Gastroesophageal sphincter (tissue), 4 donors: ENCODE results near the gene PBX1. TPM values are rescaled to one million over a fixed set of nuclear protein-coding genes. Genes with fewer than 3 reads are reported as not detected.

Experiments used
- ATAC-seq: fragments of 150-250 bp; one replicate; pipeline ENCODE4 v1.9.1; 2016; ENCODE audit warnings: mild to moderate bottlenecking, moderate library complexity
- H3K27ac ChIP-seq, 4 donors: fragments of 200-600 bp; sonication (generic) in 3 of 4; 1 replicate in 3 of 4; 2 replicates in 1 of 4; pipeline ENCODE4 v1.5.1; 2016 to 2019
- H3K27me3 ChIP-seq: fragments of 200-600 bp; sonication (generic); one replicate; pipeline ENCODE4 v1.5.1; 2019
- H3K36me3 ChIP-seq, 2 donors: fragments of 200-600 bp; sonication (generic); one replicate each; pipeline ENCODE4 v1.5.1; 2019; ENCODE audit warnings: control low read depth in 1 of 2
- H3K4me1 ChIP-seq, 3 donors: fragments of 200-600 bp; sonication (generic); 1 replicate in 2 of 3; 2 replicates in 1 of 3; pipeline ENCODE4 v1.5.1; 2016 to 2019; ENCODE audit warnings: control low read depth in 2 of 3
- H3K4me3 ChIP-seq, 2 donors: fragments of 200-600 bp; sonication (generic); one replicate each; pipeline ENCODE4 v1.5.1; 2019; ENCODE audit warnings: mild to moderate bottlenecking in 1 of 2, moderate library complexity in 1 of 2
- H3K9me3 ChIP-seq, 3 donors: fragments of 200-600 bp; sonication (generic); one replicate each; pipeline ENCODE4 v1.5.1; 2017 to 2019; ENCODE audit warnings: control low read depth in 2 of 3
- CTCF ChIP-seq, 4 experiments: fragments of 200-600 bp in 2 of 4; fragments of 450-650 bp in 2 of 4; sonication (generic) in 1 of 4; IDR thresholded peaks; one replicate each; pipeline ENCODE4 v1.5.1; 2017 to 2019; ENCODE audit warnings: antibody characterized with exemption in 4 of 4, mild to moderate bottlenecking in 2 of 4, moderate library complexity in 2 of 4
- EP300 ChIP-seq: sonication (generic); formaldehyde crosslinking; IDR thresholded peaks from one replicate; pipeline ENCODE4 v1.6.1; 2017; ENCODE audit warnings: antibody characterized with exemption, mild to moderate bottlenecking
- POLR2A ChIP-seq, 2 donors: fragments of 450-650 bp; IDR thresholded peaks; one replicate each; pipeline ENCODE4 v1.6.1; 2017; ENCODE audit warnings: antibody characterized with exemption in 2 of 2, mild to moderate bottlenecking in 2 of 2, moderate library complexity in 1 of 2
- POLR2AphosphoS5 ChIP-seq: sonication (generic); formaldehyde crosslinking; IDR thresholded peaks from one replicate; pipeline ENCODE4 v1.6.1; 2017; ENCODE audit warnings: antibody characterized with exemption
- whole genome bisulfite sequencing, 2 donors: methylation state at CpG; one replicate each; pipeline ENCODE4 v1.1.5; 2018; ENCODE audit warnings: low coverage in 1 of 2; 5-methylcytosine and 5-hydroxymethylcytosine counted together
- total RNA-seq, 4 donors: library from RNA; depleted of rRNA; stranded (reverse); fragments of >200 nt; gene quantifications; one replicate each; pipeline ENCODE4 v1.1.0, GENCODE V29; 2016

PBX1 gene
- total RNA-seq, 4 donors from 2014 or later, result 75.8 to 177 (median 140) TPM

GRCh38 chr1:164662462-164662861, 103.5 kb downstream of the PBX1 start:
- H3K4me1 ChIP-seq, result peaks cover 6 to 96% (median 8%) of the 10 kb centered on the region in 3 donors
- H3K9me3 ChIP-seq, result no peaks in the 10 kb centered on the region
- no peak overlapping the region for H3K27ac ChIP-seq
- ATAC-seq, result no peak
- H3K4me3 ChIP-seq, result no peak overlapping the region
- 75 to 76% methylated on average over 2 to 3 of the region's 5 CpGs for WGBS, 2 donors
- TF ChIP-seq POLR2AphosphoS5, result no peak
- no peak for TF ChIP-seq CTCF (IDR thresholded peaks at IDR 0.05)
- TF ChIP-seq POLR2A (IDR thresholded peaks at IDR 0.05), result no peak
- TF ChIP-seq EP300, result no peak
- H3K36me3 ChIP-seq, result no peaks in the 10 kb centered on the region
- H3K27me3 ChIP-seq, result no peaks in the 10 kb centered on the region

- Histone ChIP-seq H3K36me3 (no peaks in the 10 kb centered on the region), H3K4me3 (no peak overlapping the region), H3K9me3 (no peaks in the 10 kb centered on the region), H3K4me1 (peaks cover 6 to 96% (median 8%) of the 10 kb centered on the region in 3 donors), H3K27me3 (no peaks in the 10 kb centered on the region), H3K27ac (no peak overlapping the region)
- no peak for ATAC-seq
- WGBS, 2 donors, result 92 to 100% methylated on average over 1 of the region's 1 CpG
- TF ChIP-seq EP300 (no peak), CTCF (IDR thresholded peaks at IDR 0.05) (no peak), POLR2AphosphoS5 (no peak)
Measured at GRCh38 chr1:164662955-164663354, 104.0 kb downstream of the PBX1 start.

GRCh38 chr1:164664127-164664526, 105.1 kb downstream of the PBX1 start:
- H3K27me3 ChIP-seq, result no peaks in the 10 kb centered on the region
- TF ChIP-seq POLR2AphosphoS5 (no peak), CTCF (IDR thresholded peaks at IDR 0.05) (no peak), POLR2A (IDR thresholded peaks at IDR 0.05) (no peak), EP300 (no peak)
- no peaks in the 10 kb centered on the region for H3K36me3 ChIP-seq
- no peaks in the 10 kb centered on the region for H3K9me3 ChIP-seq
- 96 to 100% methylated on average over 1 to 3 of the region's 4 CpGs for WGBS, 2 donors
- peak overlapping the region in 1 of 4 donors; percentile 27 for H3K27ac ChIP-seq
- no peak for ATAC-seq
- no peak overlapping the region for H3K4me3 ChIP-seq
- H3K4me1 ChIP-seq, result peaks cover 3 to 93% (median 8%) of the 10 kb centered on the region in 3 donors

GRCh38 chr1:164667001-164667400, 108.0 kb downstream of the PBX1 start:
- Histone ChIP-seq H3K4me1 (peaks cover 5 to 96% (median 6%) of the 10 kb centered on the region in 3 donors), H3K27ac (peak overlapping the region in 1 of 4 donors; percentile 6)

More at GRCh38 chr1:164667001-164667400, 108.0 kb downstream of the PBX1 start:
- Histone ChIP-seq H3K4me3 (no peak overlapping the region), H3K27me3 (no peaks in the 10 kb centered on the region), H3K36me3 (no peaks in the 10 kb centered on the region), H3K9me3 (no peaks in the 10 kb centered on the region)
- no peak for ATAC-seq
- 59 to 76% methylated on average over 2 of the region's 2 CpGs for WGBS, 2 donors
- TF ChIP-seq EP300 (no peak), POLR2AphosphoS5 (no peak), POLR2A (IDR thresholded peaks at IDR 0.05) (no peak), CTCF (IDR thresholded peaks at IDR 0.05) (no peak)
